ENCODE results near the gene KIF21A.

- TF ChIP-seq POLR2A (IDR thresholded peaks at IDR 0.05; ENCODE audit: low read length) (no peak), GATA1 (IDR thresholded peaks at IDR 0.05; ENCODE audit: low read depth, low read length) (no peak)
Measured at GRCh38 chr12:39364196-39364595, 78.7 kb downstream of the KIF21A start.
